GM18867 (cell line): ENCODE measurements around the gene OLFML2B.
A peak's percentile ranks its signal among the peaks of the same experiment; 100 is the strongest.
"Not testable (repeated sequence)": the region's sequence is repeated elsewhere in the genome, so short reads cannot be mapped to it uniquely, and the experiment has no call there.

ENCODE experiments used
- ATAC-seq: cut with Tn5 transposase; IDR thresholded peaks from one replicate; pipeline ENCODE4 v1.9.1; 2021; ENCODE audit warnings: mild to moderate bottlenecking, moderate library complexity; ENCODE audit not compliant: unreplicated experiment

OLFML2B gene

GRCh38 chr1:162023547-162024501, at the start of gene OLFML2B:
OLFML2B (minus strand) TSS chr1:162023869; CDS start chr1:162023430, 439 bp downstream.
- ATAC-seq, result peak; percentile 81

- no peak for ATAC-seq
Measured at GRCh38 chr1:162072740-162073139, 49.1 kb upstream of the OLFML2B start.

- no peak for ATAC-seq
Measured at GRCh38 chr1:162070825-162071224, 47.2 kb upstream of the OLFML2B start.

- no peak for ATAC-seq
Measured at GRCh38 chr1:162070094-162070748, 46.6 kb upstream of the OLFML2B start.

- peak; percentile 100 for ATAC-seq
Measured at GRCh38 chr1:162069334-162070093, 45.8 kb upstream of the OLFML2B start, which contains the start of gene NOS1AP. NOS1AP (plus strand) TSS chr1:162069691; CDS start chr1:162070178, 487 bp downstream.

GRCh38 chr1:162068301-162068700, 44.6 kb upstream of the OLFML2B start:
- ATAC-seq, result no peak

- ATAC-seq, result no peak
Measured at GRCh38 chr1:162067466-162067865, 43.8 kb upstream of the OLFML2B start.

- not testable (repeated sequence) for ATAC-seq
Measured at GRCh38 chr1:162066836-162067235, 43.2 kb upstream of the OLFML2B start.

GRCh38 chr1:162065016-162065415, 41.3 kb upstream of the OLFML2B start:
- no peak for ATAC-seq

- ATAC-seq, result no peak
Measured at GRCh38 chr1:162062542-162063015, 38.9 kb upstream of the OLFML2B start.

- no peak for ATAC-seq
Measured at GRCh38 chr1:162060314-162060713, 36.6 kb upstream of the OLFML2B start.

- no peak for ATAC-seq
Measured at GRCh38 chr1:162059721-162060120, 36.1 kb upstream of the OLFML2B start.

GRCh38 chr1:162056579-162056978, 32.9 kb upstream of the OLFML2B start:
- ATAC-seq, result no peak

- ATAC-seq, result peak; percentile 79
Measured at GRCh38 chr1:162056043-162056442, 32.4 kb upstream of the OLFML2B start.

- no peak for ATAC-seq
Measured at GRCh38 chr1:162055062-162055461, 31.4 kb upstream of the OLFML2B start.

GRCh38 chr1:162053949-162054348, 30.3 kb upstream of the OLFML2B start:
- ATAC-seq, result not testable (repeated sequence)

GRCh38 chr1:162046921-162047320, 23.3 kb upstream of the OLFML2B start:
- ATAC-seq, result no peak

- ATAC-seq, result no peak
Measured at GRCh38 chr1:162042361-162042760, 18.7 kb upstream of the OLFML2B start.

GRCh38 chr1:162040657-162041056, 17.0 kb upstream of the OLFML2B start:
- no peak for ATAC-seq

- ATAC-seq, result no peak
Measured at GRCh38 chr1:162040001-162040400, 16.3 kb upstream of the OLFML2B start.

- no peak for ATAC-seq
Measured at GRCh38 chr1:162038624-162039023, 15.0 kb upstream of the OLFML2B start.
